Measurements from ENCODE around the gene SYCP2.

DNA sequence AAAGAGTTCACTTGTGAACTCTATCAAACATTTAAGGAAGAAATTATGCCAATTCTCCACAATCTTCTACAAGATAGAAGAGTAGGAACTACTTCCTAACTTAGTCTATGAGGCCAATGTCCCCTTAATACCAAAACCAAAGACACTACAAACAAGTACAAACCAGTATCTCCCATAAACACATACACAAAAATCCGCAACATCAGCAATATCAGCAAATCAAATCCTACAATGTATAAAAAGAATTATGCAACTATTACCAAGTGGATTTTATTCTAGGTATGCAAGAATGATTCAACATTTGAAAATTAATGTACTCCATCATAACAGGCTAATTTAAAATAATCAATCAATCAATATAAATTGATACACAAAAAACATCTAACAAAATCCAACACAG is 45.4 kb downstream of the SYCP2 start:
- TF ChIP-seq YY1 (IDR thresholded peaks at IDR 0.05; ENCODE audit: insufficient read depth, insufficient read length) (no peak), ZNF274 (IDR thresholded peaks at IDR 0.05; ENCODE audit: low read depth, low read length) (no peak)
